ENCODE results near the gene SLC39A7.

DNA sequence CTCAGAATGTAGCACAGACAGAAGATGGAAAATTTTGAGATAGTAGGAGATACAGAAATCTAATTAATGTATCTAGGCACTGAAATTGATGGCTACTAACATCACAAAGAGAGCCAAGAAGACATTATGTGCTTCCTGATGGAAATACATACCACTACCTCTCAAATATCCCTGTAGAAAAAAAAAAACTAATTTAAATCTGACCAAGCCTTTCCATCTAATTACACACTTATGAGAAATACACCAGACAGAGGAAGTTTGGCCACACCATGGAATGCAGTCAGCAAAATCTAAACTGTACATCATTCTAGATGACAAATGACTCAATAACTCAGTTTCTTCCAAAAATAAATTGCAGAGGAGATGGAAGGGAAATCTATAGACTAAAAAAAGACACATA lies 52.1 kb downstream of the SLC39A7 start:
- TF ChIP-seq ZFP3 (CRISPR knock-in tag; IDR thresholded peaks at IDR 0.05) (no peak), PPARA (CRISPR knock-in tag; IDR thresholded peaks at IDR 0.05; ENCODE audit: borderline replicate concordance) (no peak), ZNF8 (CRISPR knock-in tag; IDR thresholded peaks at IDR 0.05) (peak; percentile 83), ARNTL (CRISPR knock-in tag; IDR thresholded peaks at IDR 0.05; ENCODE audit: borderline replicate concordance, low read depth) (no peak), ZFP30 (CRISPR knock-in tag; IDR thresholded peaks at IDR 0.05) (no peak), POU6F1 (CRISPR knock-in tag; IDR thresholded peaks at IDR 0.05; ENCODE audit: borderline replicate concordance, low read depth) (no peak), TCF4 (CRISPR knock-in tag; IDR thresholded peaks at IDR 0.05; ENCODE audit: borderline replicate concordance) (no peak), TSHZ2 (CRISPR knock-in tag; IDR thresholded peaks at IDR 0.05) (no peak), TOX (CRISPR knock-in tag; IDR thresholded peaks at IDR 0.05; ENCODE audit: borderline replicate concordance) (no peak), ISL1 (CRISPR knock-in tag; IDR thresholded peaks at IDR 0.05) (peak; percentile 84), BACH2 (CRISPR knock-in tag; IDR thresholded peaks at IDR 0.05; ENCODE audit: borderline replicate concordance) (no peak), PATZ1 (CRISPR knock-in tag; IDR thresholded peaks at IDR 0.05; ENCODE audit: borderline replicate concordance) (no peak), ZNF70 (CRISPR knock-in tag; IDR thresholded peaks at IDR 0.05) (no peak)
- TF ChIP-seq, protein P1, sequence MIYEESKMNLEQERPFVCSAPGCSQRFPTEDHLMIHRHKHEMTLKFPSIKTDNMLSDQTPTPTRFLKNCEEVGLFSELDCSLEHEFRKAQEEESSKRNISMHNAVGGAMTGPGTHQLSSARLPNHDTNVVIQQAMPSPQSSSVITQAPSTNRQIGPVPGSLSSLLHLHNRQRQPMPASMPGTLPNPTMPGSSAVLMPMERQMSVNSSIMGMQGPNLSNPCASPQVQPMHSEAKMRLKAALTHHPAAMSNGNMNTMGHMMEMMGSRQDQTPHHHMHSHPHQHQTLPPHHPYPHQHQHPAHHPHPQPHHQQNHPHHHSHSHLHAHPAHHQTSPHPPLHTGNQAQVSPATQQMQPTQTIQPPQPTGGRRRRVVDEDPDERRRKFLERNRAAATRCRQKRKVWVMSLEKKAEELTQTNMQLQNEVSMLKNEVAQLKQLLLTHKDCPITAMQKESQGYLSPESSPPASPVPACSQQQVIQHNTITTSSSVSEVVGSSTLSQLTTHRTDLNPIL (CRISPR knock-in tag; IDR thresholded peaks at IDR 0.05; ENCODE audit: low read depth) = no peak
